Measurements from ENCODE around the gene ETV1.

The ETV1 gene

GRCh38 chr7:13988731-13989125, 738 bp downstream of the ETV1 start:
- DNase-seq, result peak in 15 of 42 donors; percentile 9 to 52 (median 21)
- intact Hi-C loops (cut with DNase I), result no loop called here

- DNase-seq, result no peak
- intact Hi-C loops (cut with DNase I), result no loop called here
These were observed 1.4 kb downstream of the ETV1 start for GRCh38 chr7:13988065-13988464.

- no peak for DNase-seq
These were observed 2.1 kb downstream of the ETV1 start for GRCh38 chr7:13987395-13987794.

GRCh38 chr7:13986208-13986607, 3.3 kb downstream of the ETV1 start:
- DNase-seq, result no peak
- intact Hi-C loops (cut with DNase I), result no loop called here

More at GRCh38 chr7:13987395-13987794, 2.1 kb downstream of the ETV1 start:
- intact Hi-C loops (cut with DNase I), result no loop called here

GRCh38 chr7:13984831-13985685, 4.4 kb downstream of the ETV1 start:
- intact Hi-C loops (cut with DNase I), result no loop called here
- no peak for DNase-seq

- DNase-seq, result no peak
- intact Hi-C loops (cut with DNase I), result no loop called here
These were observed 5.4 kb downstream of the ETV1 start for GRCh38 chr7:13984061-13984460.

GRCh38 chr7:13982940-13983677, 6.4 kb downstream of the ETV1 start:
- intact Hi-C loops (cut with DNase I), result no loop called here
- peak in 1 of 42 donors; percentile 42 for DNase-seq

- intact Hi-C loops (cut with DNase I), result no loop called here
- DNase-seq, result peak in 8 of 42 donors; percentile 6 to 62 (median 18)
These were observed 8.4 kb downstream of the ETV1 start for GRCh38 chr7:13981070-13981469.

- no peak for DNase-seq
These were observed 9.0 kb downstream of the ETV1 start for GRCh38 chr7:13980474-13980873.

GRCh38 chr7:13979671-13980435, 9.6 kb downstream of the ETV1 start:
- no peak for DNase-seq
- intact Hi-C loops (cut with DNase I), result no loop called here

More at GRCh38 chr7:13980474-13980873, 9.0 kb downstream of the ETV1 start:
- intact Hi-C loops (cut with DNase I), result no loop called here

GRCh38 chr7:13976594-13976993, 12.9 kb downstream of the ETV1 start:
- intact Hi-C loops (cut with DNase I), result no loop called here

GRCh38 chr7:13965077-13965476, 24.4 kb downstream of the ETV1 start:
- no peak for DNase-seq

More at GRCh38 chr7:13976594-13976993, 12.9 kb downstream of the ETV1 start:
- DNase-seq, result no peak

GRCh38 chr7:13963925-13964324, 25.5 kb downstream of the ETV1 start:
- intact Hi-C loops (cut with DNase I), result no loop called here
- no peak for DNase-seq

More at GRCh38 chr7:13965077-13965476, 24.4 kb downstream of the ETV1 start:
- intact Hi-C loops (cut with DNase I), result no loop called here

- intact Hi-C loops (cut with DNase I), result no loop called here
- DNase-seq, result no peak
These were observed 34.0 kb downstream of the ETV1 start for GRCh38 chr7:13955494-13955893.

GRCh38 chr7:13953368-13953767, 36.1 kb downstream of the ETV1 start:
- intact Hi-C loops (cut with DNase I), result no loop called here
- DNase-seq, result no peak

- intact Hi-C loops (cut with DNase I), result no loop called here
- no peak for DNase-seq
These were observed 36.5 kb downstream of the ETV1 start for GRCh38 chr7:13952921-13953320.

- intact Hi-C loops (cut with DNase I), result no loop called here
- DNase-seq, result no peak
These were observed 39.5 kb downstream of the ETV1 start for GRCh38 chr7:13949939-13950338.

- no peak for DNase-seq
- intact Hi-C loops (cut with DNase I), result no loop called here
These were observed 40.0 kb downstream of the ETV1 start for GRCh38 chr7:13949445-13949844.

- intact Hi-C loops (cut with DNase I), result no loop called here
- no peak for DNase-seq
These were observed 41.3 kb downstream of the ETV1 start for GRCh38 chr7:13948019-13948801.

Measured in head of caudate nucleus (tissue), 42 donors.